NB4 (cell line): ENCODE results near the gene ZBTB3.

Experiments
- MYC ChIP-seq: IDR thresholded peaks from 2 replicates; pipeline ENCODE4 v1.6.1; 2011; ENCODE audit warnings: low read depth, low read length
- POLR2A ChIP-seq: IDR thresholded peaks from 2 replicates; pipeline ENCODE4 v1.6.1; 2011; ENCODE audit warnings: mild to moderate bottlenecking; ENCODE audit not compliant: insufficient read length; ENCODE audit errors: extremely low read depth
- TF ChIP-seq, protein P1 (sequence below): IDR thresholded peaks from one replicate; pipeline ENCODE4 v1.5.1; 2012; ENCODE audit warnings: low read depth, low read length
- TF ChIP-seq, protein P2 (sequence below): IDR thresholded peaks from 2 replicates; pipeline ENCODE4 v1.6.1; 2011; ENCODE audit warnings: low read depth, low read length

DNA sequence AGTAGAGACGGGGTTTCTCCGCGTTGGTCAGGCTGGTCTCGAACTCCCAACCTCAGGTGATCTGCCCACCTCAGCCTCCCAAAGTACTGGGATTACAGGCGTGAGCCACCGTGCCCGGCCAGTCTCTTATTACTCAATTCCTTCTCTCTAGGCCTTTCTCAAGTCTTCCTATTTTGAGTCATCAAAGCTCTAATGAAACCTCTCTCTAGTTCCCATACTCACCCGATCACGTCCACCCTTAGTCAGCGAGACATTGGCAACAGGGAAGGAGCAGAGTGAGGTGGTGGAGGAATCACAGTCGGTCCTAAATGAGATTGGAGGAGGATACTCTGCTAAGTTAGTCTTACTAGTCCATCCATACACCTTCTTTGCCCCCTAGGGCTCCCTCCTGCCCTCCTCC lies 51.7 kb downstream of the ZBTB3 start:
- TF ChIP-seq, protein P1, sequence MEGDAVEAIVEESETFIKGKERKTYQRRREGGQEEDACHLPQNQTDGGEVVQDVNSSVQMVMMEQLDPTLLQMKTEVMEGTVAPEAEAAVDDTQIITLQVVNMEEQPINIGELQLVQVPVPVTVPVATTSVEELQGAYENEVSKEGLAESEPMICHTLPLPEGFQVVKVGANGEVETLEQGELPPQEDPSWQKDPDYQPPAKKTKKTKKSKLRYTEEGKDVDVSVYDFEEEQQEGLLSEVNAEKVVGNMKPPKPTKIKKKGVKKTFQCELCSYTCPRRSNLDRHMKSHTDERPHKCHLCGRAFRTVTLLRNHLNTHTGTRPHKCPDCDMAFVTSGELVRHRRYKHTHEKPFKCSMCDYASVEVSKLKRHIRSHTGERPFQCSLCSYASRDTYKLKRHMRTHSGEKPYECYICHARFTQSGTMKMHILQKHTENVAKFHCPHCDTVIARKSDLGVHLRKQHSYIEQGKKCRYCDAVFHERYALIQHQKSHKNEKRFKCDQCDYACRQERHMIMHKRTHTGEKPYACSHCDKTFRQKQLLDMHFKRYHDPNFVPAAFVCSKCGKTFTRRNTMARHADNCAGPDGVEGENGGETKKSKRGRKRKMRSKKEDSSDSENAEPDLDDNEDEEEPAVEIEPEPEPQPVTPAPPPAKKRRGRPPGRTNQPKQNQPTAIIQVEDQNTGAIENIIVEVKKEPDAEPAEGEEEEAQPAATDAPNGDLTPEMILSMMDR: no peak
- TF ChIP-seq POLR2A: no peak
- TF ChIP-seq, protein P2, sequence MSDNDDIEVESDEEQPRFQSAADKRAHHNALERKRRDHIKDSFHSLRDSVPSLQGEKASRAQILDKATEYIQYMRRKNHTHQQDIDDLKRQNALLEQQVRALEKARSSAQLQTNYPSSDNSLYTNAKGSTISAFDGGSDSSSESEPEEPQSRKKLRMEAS: no peak
- TF ChIP-seq MYC: no peak
